ENCODE data around the gene CREB5.
"Not testable (repeated sequence)": the region's sequence is repeated elsewhere in the genome, so short reads cannot be mapped to it uniquely, and the experiment has no call there.

The CREB5 gene

DNA sequence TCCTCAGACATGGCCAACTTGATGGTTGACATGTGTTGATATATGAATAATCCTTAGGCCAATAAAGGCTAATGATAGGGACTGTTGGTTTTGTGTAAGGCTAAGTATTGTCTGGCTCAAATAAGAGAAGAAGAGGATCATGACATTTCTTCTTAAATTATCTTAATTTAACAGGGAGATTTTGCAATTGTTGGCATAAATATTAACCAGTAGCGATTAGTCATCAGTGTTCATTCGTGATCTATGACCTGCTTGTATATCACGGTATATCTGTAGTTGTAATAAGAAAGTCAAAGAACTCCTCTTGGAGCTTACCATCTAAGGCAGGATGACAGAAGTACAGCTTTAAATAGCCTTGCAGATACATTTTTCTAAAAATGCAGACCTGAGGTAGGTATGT is 196.4 kb downstream of the CREB5 start:
- no peak for TF ChIP-seq CTCF (IDR thresholded peaks at IDR 0.05; ENCODE audit: low read depth, low read length)
- H3K36me3 ChIP-seq: no peaks in the 10 kb centered on the region
- no peak for DNase-seq
- no peak overlapping the region for H3K4me3 ChIP-seq (ENCODE audit: low read depth, low read length)
- H3K27me3 ChIP-seq (ENCODE audit: insufficient read depth, low read depth, severe bottlenecking): peaks cover 41% of the 10 kb centered on the region
- H3K9me3 ChIP-seq (ENCODE audit: severe bottlenecking): no peaks in the 10 kb centered on the region
- H3K27ac ChIP-seq: no peak overlapping the region

DNA sequence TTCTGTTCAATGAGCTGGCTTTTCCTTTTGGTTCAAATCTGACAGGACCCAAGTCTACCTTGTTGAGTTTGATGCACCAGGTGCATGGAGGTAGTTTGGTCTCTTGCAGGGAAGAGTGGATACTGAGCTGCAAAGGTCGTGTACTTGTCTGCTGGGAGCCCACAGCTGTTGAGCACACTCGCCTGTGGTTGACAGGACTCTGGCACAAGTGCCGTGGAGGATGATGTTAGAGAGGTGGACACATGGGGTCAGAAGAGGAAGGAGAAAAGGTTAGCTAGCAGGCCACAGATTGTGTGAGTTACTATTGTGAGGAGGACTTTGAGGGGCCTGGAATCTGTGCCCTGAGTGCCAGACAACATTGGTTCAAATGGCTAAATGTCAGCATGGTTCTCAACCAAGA is 197.3 kb downstream of the CREB5 start:
- Histone ChIP-seq H3K36me3 (no peaks in the 10 kb centered on the region), H3K27me3 (ENCODE audit: insufficient read depth, low read depth, severe bottlenecking) (peaks cover 39% of the 10 kb centered on the region), H3K4me3 (ENCODE audit: low read depth, low read length) (no peak overlapping the region), H3K27ac (no peak overlapping the region), H3K9me3 (ENCODE audit: severe bottlenecking) (no peaks in the 10 kb centered on the region)
- TF ChIP-seq CTCF (IDR thresholded peaks at IDR 0.05; ENCODE audit: low read depth, low read length): no peak
- no peak for DNase-seq

DNA sequence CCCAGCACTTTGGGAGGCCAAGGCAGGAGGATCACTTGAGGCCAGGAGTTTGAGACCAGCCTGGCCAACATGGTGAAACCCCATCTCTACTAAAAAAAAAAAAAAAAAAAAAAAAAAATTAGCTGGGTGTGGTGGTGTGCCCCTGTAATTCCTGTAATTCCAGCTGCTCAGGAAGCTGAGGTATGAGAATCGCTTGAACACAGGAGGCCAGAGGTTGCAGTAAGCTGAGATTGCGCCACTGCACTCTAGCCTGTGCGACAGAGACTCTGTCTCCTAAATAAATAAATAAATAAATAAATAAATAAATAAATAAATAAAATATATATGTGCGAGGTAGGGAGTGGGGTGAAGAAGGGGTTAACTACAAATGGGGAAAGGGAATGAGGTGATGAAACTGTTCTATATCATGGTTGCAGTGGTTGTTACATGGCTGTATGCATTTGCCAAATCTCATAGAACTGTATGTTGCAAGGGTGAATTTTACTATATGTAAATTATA is 199.1 kb downstream of the CREB5 start:
- DNase-seq; H3K27ac ChIP-seq; H3K36me3 ChIP-seq; H3K4me3 ChIP-seq (ENCODE audit: low read depth, low read length); H3K9me3 ChIP-seq (ENCODE audit: severe bottlenecking): not testable (repeated sequence)
- peaks cover 42% of the 10 kb centered on the region for H3K27me3 ChIP-seq (ENCODE audit: insufficient read depth, low read depth, severe bottlenecking)

- Histone ChIP-seq H3K27me3 (ENCODE audit: insufficient read depth, low read depth, severe bottlenecking) (peaks cover 44% of the 10 kb centered on the region), H3K36me3 (no peaks in the 10 kb centered on the region), H3K9me3 (ENCODE audit: severe bottlenecking) (no peaks in the 10 kb centered on the region), H3K27ac (no peak overlapping the region), H3K4me3 (ENCODE audit: low read depth, low read length) (no peak overlapping the region)
- DNase-seq: no peak
- TF ChIP-seq CTCF (IDR thresholded peaks at IDR 0.05; ENCODE audit: low read depth, low read length): no peak
Measured at GRCh38 chr7:28613262-28613661, 200.9 kb downstream of the CREB5 start.

- peaks cover 44% of the 10 kb centered on the region for H3K27me3 ChIP-seq (ENCODE audit: insufficient read depth, low read depth, severe bottlenecking)
- H3K9me3 ChIP-seq (ENCODE audit: severe bottlenecking): no peaks in the 10 kb centered on the region
- no peak for DNase-seq
- TF ChIP-seq CTCF (IDR thresholded peaks at IDR 0.05; ENCODE audit: low read depth, low read length): peak; percentile 16; the same call in 1 of the 2 replicates
- H3K4me3 ChIP-seq (ENCODE audit: low read depth, low read length): no peak overlapping the region
- H3K27ac ChIP-seq: no peak overlapping the region
- H3K36me3 ChIP-seq: no peaks in the 10 kb centered on the region
Measured at GRCh38 chr7:28615091-28615490, 202.8 kb downstream of the CREB5 start.

DNA sequence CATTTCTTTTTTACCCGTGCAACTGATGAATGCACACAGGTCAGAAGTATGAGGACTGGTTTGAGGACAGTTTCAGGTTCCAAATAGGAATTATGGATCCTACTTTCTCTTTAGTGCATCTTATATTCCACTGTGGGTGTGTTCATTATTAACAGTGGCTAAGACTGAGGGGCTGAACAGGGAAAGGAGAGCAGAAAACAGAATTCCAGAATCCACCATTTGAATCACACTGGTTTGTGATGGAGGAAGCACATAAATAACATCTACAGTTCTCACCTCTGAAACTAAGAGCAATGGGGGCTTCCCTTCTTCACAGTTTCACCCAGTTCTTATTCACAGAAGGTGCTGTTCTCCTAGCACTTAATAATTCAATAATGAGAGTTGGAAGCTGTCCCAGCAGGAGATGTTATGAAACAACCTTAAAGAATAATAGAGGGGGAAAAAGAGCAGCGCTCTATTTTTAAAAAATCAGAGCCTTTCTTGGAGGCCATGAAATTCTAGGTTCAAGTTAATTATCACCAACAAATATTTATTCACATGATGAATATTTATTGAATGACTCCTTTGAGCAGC is 205.1 kb downstream of the CREB5 start:
- DNase-seq: no peak
- no peaks in the 10 kb centered on the region for H3K9me3 ChIP-seq (ENCODE audit: severe bottlenecking)
- H3K27me3 ChIP-seq (ENCODE audit: insufficient read depth, low read depth, severe bottlenecking): peaks cover 42% of the 10 kb centered on the region
- no peak overlapping the region for H3K4me3 ChIP-seq (ENCODE audit: low read depth, low read length)
- no peak for TF ChIP-seq CTCF (IDR thresholded peaks at IDR 0.05; ENCODE audit: low read depth, low read length)
- no peaks in the 10 kb centered on the region for H3K36me3 ChIP-seq
- no peak overlapping the region for H3K27ac ChIP-seq
